Measurements from ENCODE around the gene PPP1R1A.
A peak's percentile ranks its signal among the peaks of the same experiment; 100 is the strongest.

The PPP1R1A gene

GRCh38 chr12:54603872-54604271, 15.4 kb upstream of the PPP1R1A start:
- no peaks in the 10 kb centered on the region for H3K9me3 ChIP-seq (ENCODE audit: insufficient read depth, low read length)
- no peaks in the 10 kb centered on the region for H4K20me1 ChIP-seq (ENCODE audit: insufficient read depth, low read length)
- H3K4me3 ChIP-seq (ENCODE audit: low read length): no peak overlapping the region
- H3K4me1 ChIP-seq (ENCODE audit: low read length): 0 out of 2 replicates have a peak, but pooled peaks cover 3% of the 10 kb centered on the region
- no peak overlapping the region for H3K9ac ChIP-seq (ENCODE audit: low read length)
- no peak overlapping the region for H3K27ac ChIP-seq (ENCODE audit: low read length)
- no peaks in the 10 kb centered on the region for H3K36me3 ChIP-seq (replicated peaks; ENCODE audit: low read depth, low read length)
- TF ChIP-seq CTCF (IDR thresholded peaks at IDR 0.05; ENCODE audit: low read depth, low read length) (no peak), EZH2phosphoT487 (IDR thresholded peaks at IDR 0.05; ENCODE audit: low read depth) (no peak)
- H2AFZ ChIP-seq (ENCODE audit: low read depth, low read length): peak overlapping the region; percentile 55
- H3K4me2 ChIP-seq (ENCODE audit: low read length): no peak overlapping the region
- H3K27me3 ChIP-seq (ENCODE audit: low read depth, low read length): peaks cover 22% of the 10 kb centered on the region; the same call in 1 of the 2 replicates
- no peaks in the 10 kb centered on the region for H3K79me2 ChIP-seq (ENCODE audit: low read length)

- peak overlapping the region; percentile 55 for H2AFZ ChIP-seq (ENCODE audit: low read depth, low read length)
- no peak overlapping the region; the same call in 1 of the 2 replicates for H3K4me3 ChIP-seq (ENCODE audit: low read length)
- no peaks in the 10 kb centered on the region for H3K79me2 ChIP-seq (ENCODE audit: low read length)
- 0 out of 2 replicates have a peak, but pooled peaks cover 3% of the 10 kb centered on the region for H3K4me1 ChIP-seq (ENCODE audit: low read length)
- H4K20me1 ChIP-seq (ENCODE audit: insufficient read depth, low read length): no peaks in the 10 kb centered on the region
- peak overlapping the region; percentile 31 for H3K4me2 ChIP-seq (ENCODE audit: low read length)
- H3K9me3 ChIP-seq (ENCODE audit: insufficient read depth, low read length): no peaks in the 10 kb centered on the region
- no peaks in the 10 kb centered on the region for H3K36me3 ChIP-seq (replicated peaks; ENCODE audit: low read depth, low read length)
- H3K27me3 ChIP-seq (ENCODE audit: low read depth, low read length): peaks cover 16% of the 10 kb centered on the region; the same call in 1 of the 2 replicates
- no peak overlapping the region for H3K9ac ChIP-seq (ENCODE audit: low read length)
- TF ChIP-seq CTCF (IDR thresholded peaks at IDR 0.05; ENCODE audit: low read depth, low read length): peak; percentile 80
- TF ChIP-seq EZH2phosphoT487 (IDR thresholded peaks at IDR 0.05; ENCODE audit: low read depth): no peak
- no peak overlapping the region for H3K27ac ChIP-seq (ENCODE audit: low read length)
These were observed 14.8 kb upstream of the PPP1R1A start for GRCh38 chr12:54603173-54603814.

- H2AFZ ChIP-seq (ENCODE audit: low read depth, low read length): peak overlapping the region; percentile 50
- H3K9me3 ChIP-seq (ENCODE audit: insufficient read depth, low read length): no peaks in the 10 kb centered on the region
- H3K4me3 ChIP-seq (ENCODE audit: low read length): no peak overlapping the region
- H3K79me2 ChIP-seq (ENCODE audit: low read length): no peaks in the 10 kb centered on the region
- H4K20me1 ChIP-seq (ENCODE audit: insufficient read depth, low read length): no peaks in the 10 kb centered on the region
- H3K27ac ChIP-seq (ENCODE audit: low read length): no peak overlapping the region
- no peaks in the 10 kb centered on the region for H3K36me3 ChIP-seq (replicated peaks; ENCODE audit: low read depth, low read length)
- peaks cover 11% of the 10 kb centered on the region; the same call in 1 of the 2 replicates for H3K27me3 ChIP-seq (ENCODE audit: low read depth, low read length)
- H3K4me1 ChIP-seq (ENCODE audit: low read length): 0 out of 2 replicates have a peak, but pooled peaks cover 3% of the 10 kb centered on the region
- H3K4me2 ChIP-seq (ENCODE audit: low read length): peak overlapping the region; percentile 31
- TF ChIP-seq EZH2phosphoT487 (IDR thresholded peaks at IDR 0.05; ENCODE audit: low read depth) (no peak), CTCF (IDR thresholded peaks at IDR 0.05; ENCODE audit: low read depth, low read length) (no peak)
- no peak overlapping the region for H3K9ac ChIP-seq (ENCODE audit: low read length)
These were observed 14.2 kb upstream of the PPP1R1A start for GRCh38 chr12:54602661-54603060.

DNA sequence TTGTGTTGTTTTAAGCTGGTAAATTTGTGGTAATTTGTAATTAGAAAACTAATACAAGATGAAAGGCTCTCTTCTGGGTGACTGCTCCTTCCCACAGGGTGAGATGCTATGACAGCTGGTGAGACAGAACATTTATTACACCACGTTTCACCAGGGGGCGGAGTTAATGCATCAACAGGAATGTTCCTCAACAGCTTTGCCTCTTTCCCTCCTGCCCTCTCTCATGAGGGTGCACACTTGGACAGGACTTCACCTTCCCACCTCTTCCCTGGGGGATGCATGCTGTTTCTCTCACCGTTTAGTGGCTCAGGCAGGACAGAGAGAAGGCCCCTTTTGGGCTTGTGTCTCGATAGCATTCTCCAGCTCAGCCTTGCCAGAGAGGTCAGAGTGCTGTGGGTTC, 13.4 kb upstream of the PPP1R1A start:
- Histone ChIP-seq H3K79me2 (ENCODE audit: low read length) (no peaks in the 10 kb centered on the region), H4K20me1 (ENCODE audit: insufficient read depth, low read length) (no peaks in the 10 kb centered on the region), H3K4me2 (ENCODE audit: low read length) (0 out of 2 replicates have a peak overlapping the region, but pooled peaks have one; percentile 6), H3K9me3 (ENCODE audit: insufficient read depth, low read length) (no peaks in the 10 kb centered on the region), H3K36me3 (replicated peaks; ENCODE audit: low read depth, low read length) (no peaks in the 10 kb centered on the region), H3K4me3 (ENCODE audit: low read length) (no peak overlapping the region), H3K27me3 (ENCODE audit: low read depth, low read length) (0 out of 2 replicates have a peak, but pooled peaks cover 3% of the 10 kb centered on the region), H3K9ac (ENCODE audit: low read length) (no peak overlapping the region), H3K4me1 (ENCODE audit: low read length) (0 out of 2 replicates have a peak, but pooled peaks cover 3% of the 10 kb centered on the region), H3K27ac (ENCODE audit: low read length) (no peak overlapping the region), H2AFZ (ENCODE audit: low read depth, low read length) (0 out of 2 replicates have a peak overlapping the region, but pooled peaks have one; percentile 4)
- TF ChIP-seq CTCF (IDR thresholded peaks at IDR 0.05; ENCODE audit: low read depth, low read length) (no peak), EZH2phosphoT487 (IDR thresholded peaks at IDR 0.05; ENCODE audit: low read depth) (no peak)
